C4-2B (cell line): ENCODE measurements around the gene INHBE.

Source experiments
- ZFX ChIP-seq: fragments of 450-650 bp; IDR thresholded peaks from 2 replicates; pipeline ENCODE4 v1.6.1; 2017
- TF ChIP-seq, protein P1 (sequence below): fragments of 450-650 bp; conservative IDR thresholded peaks from 2 replicates; pipeline ENCODE4 v1.5.1; 2017; ENCODE audit warnings: mild to moderate bottlenecking

DNA sequence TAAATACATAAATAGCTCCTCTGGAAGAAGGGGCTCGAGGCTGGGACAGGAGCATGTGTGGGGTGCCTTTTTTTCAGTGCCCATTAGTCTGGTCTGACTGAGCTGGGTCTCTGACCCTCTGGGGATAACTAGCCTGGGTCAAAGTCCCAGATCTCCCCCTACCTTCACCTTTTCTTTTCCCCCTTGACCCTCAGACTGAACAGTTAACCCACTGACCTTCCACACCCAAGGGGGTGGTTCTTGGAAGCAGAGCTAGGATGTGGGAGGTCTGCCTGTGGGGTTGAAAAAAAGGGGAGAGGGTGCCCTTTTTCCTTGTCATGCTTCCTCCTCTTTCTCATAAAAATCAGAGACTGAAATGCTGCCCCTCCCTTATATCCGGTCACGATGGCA lies 3.6 kb downstream of the INHBE start:
- TF ChIP-seq, protein P1, sequence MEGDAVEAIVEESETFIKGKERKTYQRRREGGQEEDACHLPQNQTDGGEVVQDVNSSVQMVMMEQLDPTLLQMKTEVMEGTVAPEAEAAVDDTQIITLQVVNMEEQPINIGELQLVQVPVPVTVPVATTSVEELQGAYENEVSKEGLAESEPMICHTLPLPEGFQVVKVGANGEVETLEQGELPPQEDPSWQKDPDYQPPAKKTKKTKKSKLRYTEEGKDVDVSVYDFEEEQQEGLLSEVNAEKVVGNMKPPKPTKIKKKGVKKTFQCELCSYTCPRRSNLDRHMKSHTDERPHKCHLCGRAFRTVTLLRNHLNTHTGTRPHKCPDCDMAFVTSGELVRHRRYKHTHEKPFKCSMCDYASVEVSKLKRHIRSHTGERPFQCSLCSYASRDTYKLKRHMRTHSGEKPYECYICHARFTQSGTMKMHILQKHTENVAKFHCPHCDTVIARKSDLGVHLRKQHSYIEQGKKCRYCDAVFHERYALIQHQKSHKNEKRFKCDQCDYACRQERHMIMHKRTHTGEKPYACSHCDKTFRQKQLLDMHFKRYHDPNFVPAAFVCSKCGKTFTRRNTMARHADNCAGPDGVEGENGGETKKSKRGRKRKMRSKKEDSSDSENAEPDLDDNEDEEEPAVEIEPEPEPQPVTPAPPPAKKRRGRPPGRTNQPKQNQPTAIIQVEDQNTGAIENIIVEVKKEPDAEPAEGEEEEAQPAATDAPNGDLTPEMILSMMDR, result no peak
- no peak for TF ChIP-seq ZFX
